Fibroblast of lung (primary cell): ENCODE data around the gene SNAP29. TPM values are rescaled to one million over a fixed set of nuclear protein-coding genes. Genes with fewer than 3 reads are reported as not detected.

ENCODE experiments used
- DNase-seq, 2 donors: peaks; one replicate each; pipeline versions ENCODE4 v3.0.0 to v3.0.0-alpha.2; 2010; ENCODE audit warnings: low read depth in 2 of 2
- H2AFZ ChIP-seq: 2 replicates; pipeline ENCODE4 v1.5.1; 2012; ENCODE audit warnings: low read length, control low read depth, inconsistent platforms
- H3K27ac ChIP-seq: 2 replicates; pipeline ENCODE4 v1.5.1; 2011; ENCODE audit warnings: low read length, control low read depth; ENCODE audit not compliant: insufficient read depth
- H3K27me3 ChIP-seq: 2 replicates; pipeline ENCODE4 v1.5.1; 2011; ENCODE audit warnings: mild to moderate bottlenecking, low read length; ENCODE audit not compliant: control insufficient read depth, insufficient read depth
- H3K36me3 ChIP-seq: 2 replicates; pipeline ENCODE4 v1.5.1; 2011; ENCODE audit warnings: low read length; ENCODE audit not compliant: control insufficient read depth, insufficient read depth
- H3K4me1 ChIP-seq: 2 replicates; pipeline ENCODE4 v1.5.1; 2011; ENCODE audit warnings: low read length; ENCODE audit not compliant: control insufficient read depth, insufficient read depth; ENCODE audit errors: extremely low read depth
- H3K4me2 ChIP-seq: 2 replicates; pipeline ENCODE4 v1.5.1; 2011; ENCODE audit warnings: low read length, control low read depth; ENCODE audit not compliant: insufficient read depth; ENCODE audit errors: extremely low read depth
- H3K4me3 ChIP-seq, 4 experiments: fragments of 200-600 bp in 1 of 4; sonication (generic) in 1 of 4; replicated peaks in 1 of 4; 2 replicates each; pipeline ENCODE4 v1.5.1; 2011 to 2016; ENCODE audit warnings: low read length in 4 of 4, low read depth in 3 of 4, mild to moderate bottlenecking in 3 of 4, control low read depth in 2 of 4, inconsistent platforms in 1 of 4, mixed read lengths in 1 of 4; ENCODE audit not compliant: insufficient read depth in 1 of 4; ENCODE audit errors: control extremely low read depth in 1 of 4
- H3K79me2 ChIP-seq: 2 replicates; pipeline ENCODE4 v1.5.1; 2012; ENCODE audit warnings: mild to moderate bottlenecking, low read length, inconsistent platforms; ENCODE audit not compliant: control insufficient read depth, insufficient read depth
- H3K9ac ChIP-seq: 2 replicates; pipeline ENCODE4 v1.5.1; 2011; ENCODE audit warnings: mild to moderate bottlenecking, low read length, control low read depth; ENCODE audit not compliant: insufficient read depth
- H3K9me3 ChIP-seq: 2 replicates; pipeline ENCODE4 v1.5.1; 2012; ENCODE audit warnings: low read depth, low read length; ENCODE audit not compliant: control insufficient read depth, insufficient read depth
- H4K20me1 ChIP-seq: 2 replicates; pipeline ENCODE4 v1.5.1; 2011; ENCODE audit warnings: low read length; ENCODE audit not compliant: control insufficient read depth, insufficient read depth; ENCODE audit errors: extremely low read depth
- CTCF ChIP-seq, 2 donors: IDR thresholded peaks in 1 of 2; conservative IDR thresholded peaks in 1 of 2; 1 replicate in 1 of 2; 2 replicates in 1 of 2; pipeline ENCODE4 v1.5.1; 2011 to 2012; ENCODE audit warnings: low read length in 2 of 2, control low read depth in 1 of 2, inconsistent platforms in 1 of 2, low read depth in 1 of 2, mild to moderate bottlenecking in 1 of 2
- EZH2 ChIP-seq: IDR thresholded peaks from 2 replicates; pipeline ENCODE4 v1.5.1; 2012; ENCODE audit warnings: low read length, control low read depth, mild to moderate bottlenecking; ENCODE audit errors: missing control alignments
- polyA plus RNA-seq, 2 donors: library from polyadenylated mRNA; depleted of rRNA in 1 of 2; stranded (reverse) in 1 of 2; unstranded in 1 of 2; fragments of >200 nt; gene quantifications; 2 replicates each; pipeline ENCODE4 v1.2.1, GENCODE V29; 2011 to 2012; ENCODE audit warnings: missing spikeins in 1 of 2
- total RNA-seq: library from RNA; depleted of rRNA; stranded (reverse); fragments of >200 nt; gene quantifications from 2 replicates; pipeline ENCODE4 v1.2.1, GENCODE V29; 2014

The SNAP29 gene
- total and polyA plus RNA-seq, 2 donors (not counting 1 experiment from before 2014, with no cell fraction given), result 10.6 to 36.1 TPM

- Histone ChIP-seq H3K27me3 (no peaks in the 10 kb centered on the region), H3K4me3 (no peak overlapping the region), H2AFZ (no peak overlapping the region), H3K27ac (no peak overlapping the region), H3K9me3 (no peaks in the 10 kb centered on the region), H4K20me1 (no peaks in the 10 kb centered on the region), H3K4me2 (no peak overlapping the region), H3K79me2 (no peaks in the 10 kb centered on the region), H3K4me1 (no peaks in the 10 kb centered on the region), H3K9ac (no peak overlapping the region), H3K36me3 (peaks cover 11% of the 10 kb centered on the region)
- no peak for DNase-seq
- TF ChIP-seq CTCF (conservative IDR thresholded peaks at IDR 0.05 in 1 of 2, IDR thresholded peaks at IDR 0.05 in 1 of 2; ENCODE audit: low read depth in 1 of 2, low read length in 2 of 2) (no peak), EZH2 (no peak)
Observed at GRCh38 chr22:20814221-20814808, 44.5 kb upstream of the SNAP29 start.

DNA sequence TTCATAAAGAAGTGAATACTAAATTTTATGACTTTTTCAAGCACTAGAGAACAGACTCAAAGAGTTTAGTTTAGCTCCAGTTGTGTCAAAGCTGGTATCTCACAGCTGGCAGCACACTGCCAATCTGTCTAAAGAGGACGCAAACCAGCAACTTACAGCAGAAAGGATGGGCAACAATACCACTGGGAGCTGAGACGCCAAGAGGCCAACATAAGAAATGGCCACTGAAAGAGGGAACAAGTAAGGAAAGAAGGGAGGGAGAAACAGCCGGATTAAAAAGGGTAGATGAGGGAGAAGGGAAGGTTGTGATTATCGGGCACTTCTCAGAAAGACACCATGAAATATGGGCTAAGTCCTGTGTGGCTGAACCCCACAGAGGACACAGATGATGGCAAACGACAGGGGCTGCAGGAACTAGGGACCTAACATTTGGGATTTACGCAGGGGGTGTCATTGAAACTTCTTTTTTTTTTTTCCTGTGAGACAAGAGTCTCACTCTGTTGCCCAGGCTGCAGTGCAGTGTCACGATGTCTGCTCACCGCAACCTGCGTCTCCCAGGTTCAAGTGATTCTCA lies 43.2 kb upstream of the SNAP29 start:
- TF ChIP-seq CTCF (conservative IDR thresholded peaks at IDR 0.05 in 1 of 2, IDR thresholded peaks at IDR 0.05 in 1 of 2; ENCODE audit: low read depth in 1 of 2, low read length in 2 of 2) (no peak), EZH2 (no peak)
- Histone ChIP-seq H3K9ac (no peak overlapping the region), H3K9me3 (no peaks in the 10 kb centered on the region), H3K4me1 (no peaks in the 10 kb centered on the region), H3K36me3 (peaks cover 10% of the 10 kb centered on the region), H2AFZ (no peak overlapping the region), H3K27me3 (no peaks in the 10 kb centered on the region), H3K27ac (no peak overlapping the region), H3K79me2 (no peaks in the 10 kb centered on the region), H3K4me3 (no peak overlapping the region), H3K4me2 (no peak overlapping the region), H4K20me1 (no peaks in the 10 kb centered on the region)
- DNase-seq, result no peak

- H3K9me3 ChIP-seq, result no peaks in the 10 kb centered on the region
- no peak overlapping the region for H2AFZ ChIP-seq
- H3K27me3 ChIP-seq, result no peaks in the 10 kb centered on the region
- H4K20me1 ChIP-seq, result no peaks in the 10 kb centered on the region
- H3K4me2 ChIP-seq, result no peak overlapping the region
- H3K9ac ChIP-seq, result no peak overlapping the region
- no peak for TF ChIP-seq CTCF (conservative IDR thresholded peaks at IDR 0.05 in 1 of 2, IDR thresholded peaks at IDR 0.05 in 1 of 2; ENCODE audit: low read depth in 1 of 2, low read length in 2 of 2)
- no peak for TF ChIP-seq EZH2
- H3K36me3 ChIP-seq, result peaks cover 10% of the 10 kb centered on the region
- DNase-seq, result no peak
- no peak overlapping the region for H3K4me3 ChIP-seq
- H3K79me2 ChIP-seq, result no peaks in the 10 kb centered on the region
- H3K27ac ChIP-seq, result no peak overlapping the region
- no peaks in the 10 kb centered on the region for H3K4me1 ChIP-seq
Observed at GRCh38 chr22:20816559-20816958, 42.2 kb upstream of the SNAP29 start.
